ENCODE results near the gene LRRC36.

- no peak for TF ChIP-seq POLR2A (IDR thresholded peaks at IDR 0.05; ENCODE audit: low read length)
- TF ChIP-seq GATA1 (IDR thresholded peaks at IDR 0.05; ENCODE audit: low read depth, low read length), result no peak
Observed at GRCh38 chr16:67421030-67421429, 94.4 kb downstream of the LRRC36 start.
